NCI-H345 (cell line): ENCODE results near the gene DAND5.

ENCODE experiments used
- DNase-seq: peaks from one replicate; lab custom pipeline; 2025; lab: John Stamatoyannopoulos, UW

DAND5 gene

DNA sequence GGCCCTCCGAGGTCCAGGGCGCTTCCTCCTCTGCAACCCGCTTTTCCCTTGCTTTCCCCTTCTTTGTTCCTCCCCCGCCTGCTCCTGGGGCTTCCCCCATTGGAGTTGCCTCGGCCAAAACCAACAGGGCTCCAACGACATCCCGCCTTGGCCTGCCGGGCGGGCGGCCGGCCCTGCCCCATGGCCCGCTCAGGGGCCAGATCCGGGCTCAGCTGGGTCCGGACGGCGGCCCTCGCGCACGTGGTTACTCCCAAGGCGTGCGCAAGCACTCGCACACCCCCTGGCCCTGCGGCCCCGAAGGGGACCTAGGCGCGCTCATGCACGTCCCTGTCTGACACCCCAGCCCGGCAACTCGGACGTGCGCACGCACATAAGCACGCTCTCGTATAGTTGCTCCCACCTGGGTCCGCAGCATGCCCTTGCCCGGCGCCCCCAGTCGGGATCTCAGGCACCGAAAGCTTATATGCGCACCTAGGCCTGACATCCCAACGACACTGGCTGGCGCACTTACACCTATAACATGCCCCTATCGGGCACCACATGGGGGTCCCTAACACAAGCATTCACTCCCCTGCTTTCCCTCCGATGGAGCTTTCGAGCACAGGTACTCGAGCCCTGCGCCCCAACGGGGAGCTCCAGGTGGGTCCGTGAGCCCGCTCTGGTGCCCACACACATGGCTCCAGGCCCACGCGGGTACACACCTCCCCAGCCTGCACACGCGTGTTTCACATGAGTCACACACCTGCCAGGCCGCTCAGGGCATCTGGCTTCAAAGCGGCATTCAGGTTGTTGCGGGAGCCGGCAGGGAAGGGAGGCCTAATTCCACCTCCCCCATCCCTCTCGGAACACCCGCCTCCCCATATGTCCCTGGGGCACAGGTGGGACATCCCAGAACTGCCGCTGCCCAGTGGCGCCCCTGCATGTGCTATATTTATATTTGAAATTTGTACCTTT, 40.9 kb downstream of the DAND5 start:
- DNase-seq, result no peak

DNA sequence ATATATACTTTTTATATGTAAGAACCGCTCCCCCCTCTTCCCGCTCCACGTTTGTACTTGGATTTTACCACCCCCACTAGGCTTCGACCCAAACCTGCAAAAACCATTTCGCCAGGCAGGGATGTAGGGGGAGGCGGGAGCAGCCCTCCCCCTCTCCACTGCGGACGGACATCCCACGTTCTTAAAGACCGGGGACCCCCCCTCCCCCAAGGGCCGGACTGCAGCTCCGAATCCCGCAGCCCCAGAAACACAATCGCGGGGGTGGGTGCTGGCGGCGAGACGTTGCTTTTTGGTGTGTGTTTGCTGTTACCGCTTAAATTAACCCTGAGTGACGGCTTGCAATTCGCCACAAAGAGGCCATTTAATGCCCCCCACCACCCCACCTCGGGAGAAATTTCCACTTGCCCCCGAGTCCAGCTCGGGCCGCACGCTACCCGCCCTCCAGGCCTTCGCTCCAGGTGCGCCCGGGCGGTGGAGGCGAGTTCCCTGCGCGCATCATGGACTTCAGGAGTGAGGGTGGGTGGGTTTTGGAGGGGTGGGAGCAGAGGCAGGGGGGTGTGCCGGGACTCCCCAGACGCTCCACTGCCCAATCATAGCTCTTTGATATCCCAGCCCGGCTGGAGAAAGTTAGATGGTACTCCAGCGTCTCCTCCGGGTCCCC, 41.7 kb downstream of the DAND5 start:
- no peak for DNase-seq

DNA sequence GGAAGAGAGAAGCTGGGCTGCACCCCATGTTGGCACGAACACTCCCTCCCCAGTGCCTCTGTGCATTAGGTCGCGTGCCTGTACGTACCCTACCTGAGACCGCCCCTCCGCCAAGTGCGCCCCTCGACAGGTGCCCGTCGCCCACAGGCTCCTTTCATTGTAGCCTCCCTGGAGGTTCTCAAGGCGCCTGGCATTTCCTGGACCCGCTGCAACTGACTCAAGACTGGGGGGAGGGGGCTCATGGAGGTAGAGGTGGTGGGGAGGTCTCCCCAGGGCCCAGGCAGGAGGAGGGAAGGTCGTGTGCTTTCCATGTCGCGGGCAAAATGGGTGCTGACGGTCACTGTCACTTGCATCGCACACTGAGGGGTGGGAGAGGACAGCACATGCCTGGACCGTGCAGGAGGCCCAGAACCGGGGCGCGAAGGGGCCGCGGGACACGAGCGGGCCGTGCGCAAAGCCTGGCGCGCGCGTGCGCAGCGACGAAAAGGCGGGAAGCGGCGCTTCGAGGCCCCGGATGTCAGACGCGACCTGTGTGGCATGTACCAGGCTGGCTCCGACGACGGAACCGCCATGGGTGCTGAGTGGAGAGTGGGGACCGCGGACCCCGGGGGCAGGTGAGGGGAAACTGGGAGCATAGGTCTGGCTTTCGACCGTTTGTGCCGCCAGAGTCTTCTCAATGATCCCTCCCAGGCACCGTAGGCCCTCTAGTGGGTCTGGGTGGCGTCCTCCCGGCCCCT, 42.4 kb downstream of the DAND5 start:
- DNase-seq, result no peak

DNA sequence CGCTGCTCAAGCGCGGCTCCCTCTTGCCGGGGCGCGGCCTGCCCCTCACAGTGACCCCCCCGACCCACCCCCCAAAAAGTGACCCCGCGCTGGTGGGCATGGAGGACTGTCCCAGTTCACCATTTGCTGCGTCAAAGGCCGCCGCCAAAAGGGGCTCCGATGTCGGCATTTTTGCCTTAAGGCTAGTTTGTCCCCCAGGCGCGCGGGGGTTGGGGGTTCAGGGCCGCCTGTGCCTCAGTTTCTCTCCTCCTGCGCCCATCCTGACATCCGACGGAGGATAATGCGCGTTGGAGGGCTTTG, 43.0 kb downstream of the DAND5 start:
- no peak for DNase-seq

DNA sequence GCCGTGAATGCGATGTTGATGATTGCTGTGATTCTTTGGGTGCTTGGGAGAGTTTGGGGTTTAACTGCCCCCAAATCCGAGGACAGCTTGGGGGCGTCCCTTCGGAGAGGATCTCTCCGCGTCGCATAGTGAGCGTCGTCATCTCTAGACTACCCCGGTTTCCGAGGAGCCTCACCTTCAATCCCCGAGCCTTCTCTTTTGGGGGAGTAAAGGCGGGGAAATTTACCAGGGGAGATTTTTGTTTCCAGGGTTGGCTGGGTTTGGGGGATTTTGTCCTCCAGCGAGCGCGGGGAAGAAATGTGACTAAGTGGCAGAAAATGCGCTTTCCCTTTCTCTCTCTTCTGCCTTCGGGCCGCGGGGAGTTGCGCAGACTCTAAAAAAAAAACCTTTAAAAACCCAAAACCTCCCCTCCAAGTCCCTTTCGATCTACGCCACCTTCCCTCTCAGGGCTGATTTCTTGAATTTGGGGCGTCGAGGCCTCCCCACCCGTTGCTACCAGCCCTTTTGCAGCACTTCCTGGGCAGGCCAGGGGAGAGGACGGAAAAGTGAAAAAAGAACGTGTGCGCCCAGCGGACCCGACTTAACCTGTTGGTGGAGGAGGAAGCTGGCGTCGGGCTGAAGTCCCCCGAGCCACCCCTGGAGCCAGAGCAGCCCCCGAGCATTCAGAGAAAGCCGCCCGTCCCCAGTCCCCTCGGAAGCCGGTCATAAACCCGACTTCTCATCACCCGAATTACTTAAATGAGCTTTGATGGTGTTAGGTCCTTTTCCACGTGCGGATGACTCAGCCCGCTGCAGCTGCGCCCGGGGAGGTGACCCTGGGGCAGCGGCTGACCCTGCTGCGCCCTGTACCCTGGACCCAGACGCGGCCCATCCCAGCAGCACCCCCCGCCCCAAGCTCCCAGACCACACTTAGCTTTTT, 43.6 kb downstream of the DAND5 start:
- DNase-seq, result no peak

DNA sequence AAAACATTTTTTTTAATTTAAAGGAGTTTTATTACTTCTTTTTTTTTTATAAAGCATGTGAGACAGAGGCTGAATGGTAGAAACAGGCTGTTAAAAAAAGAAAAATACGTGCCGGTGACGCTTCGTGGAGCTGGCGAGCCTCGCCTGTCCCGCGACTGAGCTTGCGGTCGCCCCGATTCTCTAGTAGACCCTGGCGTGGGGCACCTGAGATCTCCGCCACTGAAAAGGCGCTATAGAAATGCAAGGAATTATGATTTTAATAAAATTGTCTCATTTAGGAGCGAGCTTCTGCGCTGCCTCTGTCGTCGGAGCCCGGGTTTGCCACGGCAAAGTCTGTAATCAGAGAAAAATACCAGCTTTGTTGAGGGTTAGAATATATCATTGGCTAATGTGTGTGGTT, 44.3 kb downstream of the DAND5 start:
- no peak for DNase-seq

DNA sequence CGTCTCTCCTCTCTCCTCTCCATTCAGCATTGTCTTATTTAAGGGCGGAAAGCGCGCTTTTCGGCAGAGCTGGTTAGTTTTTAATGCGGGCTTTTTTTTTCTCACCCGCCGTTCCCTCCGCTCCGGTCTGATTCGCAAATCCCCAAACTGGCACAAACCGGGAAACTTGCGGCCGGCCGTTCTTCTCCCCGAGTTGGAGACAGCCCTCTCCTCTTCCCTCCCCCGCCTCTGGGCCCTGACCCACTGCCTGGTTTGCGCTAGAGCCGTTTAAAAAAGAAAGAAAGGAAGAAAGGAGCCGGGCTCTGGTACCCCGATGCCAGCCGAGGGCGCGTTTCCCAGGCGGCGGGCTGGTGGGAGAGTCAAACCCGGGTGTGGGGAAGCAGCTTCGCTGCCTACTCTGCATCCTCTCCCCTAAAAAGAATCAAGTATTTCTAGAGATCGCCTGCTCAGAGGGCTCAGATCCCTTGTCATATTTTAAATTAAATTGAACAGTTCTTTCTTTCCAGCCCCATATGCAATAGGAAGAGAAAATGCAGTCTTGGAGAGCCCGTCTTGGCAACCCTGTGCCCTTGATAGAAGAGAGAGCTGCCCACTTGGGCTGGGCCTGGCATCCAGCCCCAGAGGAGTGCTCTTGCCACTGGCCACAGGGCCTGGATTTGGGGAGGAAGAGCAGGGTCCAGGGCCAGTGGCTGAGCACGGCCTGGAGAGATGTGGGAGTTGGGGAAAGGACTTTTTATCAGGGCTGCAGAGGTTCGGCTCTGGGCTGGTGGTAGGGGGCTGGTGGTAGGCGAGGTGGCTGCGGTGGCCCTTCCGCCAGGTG, 44.9 kb downstream of the DAND5 start:
- no peak for DNase-seq

DNA sequence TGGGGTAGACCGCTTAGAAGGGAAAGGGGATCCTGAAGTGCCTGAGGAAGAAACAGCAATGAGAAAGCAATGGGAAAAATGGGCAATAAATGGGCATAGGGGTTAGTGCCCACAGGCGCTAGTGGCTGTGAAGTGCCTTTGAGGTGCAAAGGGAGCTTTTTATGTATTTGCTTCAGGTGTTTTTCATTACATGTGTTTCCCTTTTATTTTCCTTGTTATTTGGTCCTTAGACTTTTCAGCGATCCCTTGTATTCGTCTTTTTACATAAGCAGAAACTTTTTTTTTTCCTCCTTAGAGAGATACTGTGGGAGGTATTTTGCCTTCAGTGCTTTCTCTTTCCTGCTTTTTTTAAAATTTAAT, 45.5 kb downstream of the DAND5 start:
- no peak for DNase-seq

DNA sequence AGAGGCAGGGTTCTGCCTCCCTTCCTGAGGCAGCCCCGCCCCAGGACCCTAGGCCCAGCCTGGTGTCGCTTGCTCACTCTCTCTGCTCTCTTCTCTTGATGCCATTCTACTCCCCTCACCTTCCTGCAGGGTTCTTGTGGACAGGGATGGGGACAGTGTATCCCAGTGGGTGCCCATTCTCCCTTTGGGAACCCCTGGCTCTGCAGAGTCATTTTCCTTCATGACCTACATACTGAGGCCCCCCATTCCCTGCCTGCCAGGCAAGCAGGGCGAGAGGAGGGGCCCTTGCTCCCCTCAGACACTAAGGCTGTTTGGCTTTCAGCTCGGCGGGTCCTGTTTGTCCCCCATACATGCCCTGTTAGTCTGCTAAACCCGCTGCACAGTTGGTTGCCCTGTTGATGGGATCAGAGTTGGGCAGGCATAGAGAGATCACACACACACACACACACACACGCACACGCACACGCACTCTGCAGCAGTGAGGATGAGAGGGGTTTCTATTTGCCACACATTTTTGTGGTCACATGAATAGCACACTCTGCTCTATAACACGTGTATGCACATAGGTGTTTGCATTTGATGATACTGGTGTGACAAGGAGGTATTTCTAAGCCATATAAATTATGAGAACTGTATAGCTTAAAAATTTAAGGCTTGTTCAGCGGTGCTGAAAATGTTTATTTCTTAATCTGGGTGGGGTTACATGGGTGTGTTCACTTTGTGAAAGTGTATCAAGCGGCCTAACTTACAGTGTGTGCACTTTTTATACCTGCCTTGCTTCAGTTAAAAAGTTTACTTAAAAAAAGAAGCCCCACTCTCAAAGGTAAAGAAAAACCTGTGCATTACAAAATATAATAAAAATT, 46.2 kb downstream of the DAND5 start:
- no peak for DNase-seq

DNA sequence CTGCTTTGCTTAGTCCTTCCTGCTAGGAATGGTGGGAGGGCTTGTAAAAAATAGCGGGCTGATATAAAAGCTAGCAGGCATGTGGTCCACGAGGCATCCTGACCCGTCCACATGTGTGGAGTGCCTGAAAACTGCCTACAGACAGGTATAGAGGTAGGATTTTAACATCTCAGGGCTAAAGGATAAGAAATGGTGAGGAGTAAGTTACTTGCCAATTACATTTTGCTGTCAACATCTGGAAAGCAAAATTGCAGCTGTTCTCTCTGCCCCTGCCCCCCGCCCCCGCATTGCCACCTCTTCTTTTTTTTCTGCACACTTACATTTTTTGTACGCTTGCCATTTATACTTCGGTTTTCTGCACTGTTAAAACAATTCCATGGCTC, 46.9 kb downstream of the DAND5 start:
- DNase-seq, result no peak

DNA sequence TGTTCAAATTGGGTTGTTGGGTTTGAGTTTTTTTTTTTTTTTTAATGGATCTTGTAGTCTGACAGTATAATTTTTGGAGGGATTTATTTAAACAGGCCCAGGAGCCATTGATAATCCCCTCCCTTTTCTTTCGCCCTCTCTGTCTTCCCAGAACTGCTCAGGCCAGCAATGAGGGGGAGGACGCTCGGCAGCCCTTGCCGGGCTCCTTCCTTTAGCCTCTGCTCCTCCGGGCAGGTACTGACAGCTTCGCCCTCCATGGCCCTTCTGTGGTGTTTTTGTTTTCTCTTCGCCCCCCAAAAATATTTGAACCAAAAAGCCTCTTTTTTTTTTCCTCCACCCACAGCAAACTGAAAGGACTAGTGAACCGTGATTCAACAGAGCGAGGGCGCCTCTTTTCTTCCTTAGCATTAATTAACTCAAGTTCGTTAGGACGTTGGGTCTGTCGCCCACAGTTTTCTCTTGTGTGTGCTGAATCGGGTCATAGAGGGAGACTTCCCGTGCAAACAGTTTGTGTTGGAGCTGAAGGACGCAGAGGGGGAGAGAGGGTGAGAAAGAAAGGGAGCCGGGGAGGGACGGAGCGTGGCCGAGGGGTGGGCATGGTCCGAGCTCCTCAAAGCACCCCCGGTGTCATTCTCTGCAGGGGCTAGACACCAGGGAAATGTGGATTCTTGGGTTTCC, 47.4 kb downstream of the DAND5 start:
- DNase-seq, result no peak

DNA sequence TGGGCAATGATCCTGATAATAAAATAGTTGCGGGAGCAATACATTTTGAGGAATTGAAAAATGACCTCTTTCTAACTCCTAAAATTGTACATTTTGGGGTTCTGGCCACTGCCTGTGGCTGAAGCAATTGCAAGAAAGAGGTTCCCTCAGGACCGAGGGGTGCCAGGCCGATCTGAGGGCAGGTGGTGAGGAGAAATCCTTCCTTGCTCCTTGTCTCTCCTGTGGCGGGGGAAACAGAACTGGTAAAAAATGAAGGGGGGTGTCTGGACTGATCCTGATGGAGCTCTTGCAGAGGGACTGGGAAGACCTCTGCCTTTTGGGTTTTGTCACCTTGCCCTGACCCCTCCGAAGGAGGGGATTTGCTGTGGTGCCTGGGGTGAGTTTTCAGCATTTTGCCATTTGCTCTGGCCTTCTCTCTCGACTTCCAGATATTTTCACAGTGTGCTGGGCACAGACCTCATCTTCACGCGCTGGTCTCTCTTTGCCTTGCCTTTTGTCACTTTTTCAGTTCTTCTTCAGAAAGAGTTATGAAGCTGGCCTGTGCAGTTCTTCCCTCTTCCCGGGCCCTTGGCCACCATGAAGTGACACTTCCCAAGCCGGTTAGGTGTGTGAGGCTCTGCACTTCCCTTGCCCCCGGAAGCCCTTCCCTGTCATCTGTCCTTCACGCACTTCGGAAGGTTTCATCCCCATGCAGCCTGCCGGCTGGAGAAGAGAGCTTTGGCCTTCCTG, 48.1 kb downstream of the DAND5 start:
- no peak for DNase-seq

DNA sequence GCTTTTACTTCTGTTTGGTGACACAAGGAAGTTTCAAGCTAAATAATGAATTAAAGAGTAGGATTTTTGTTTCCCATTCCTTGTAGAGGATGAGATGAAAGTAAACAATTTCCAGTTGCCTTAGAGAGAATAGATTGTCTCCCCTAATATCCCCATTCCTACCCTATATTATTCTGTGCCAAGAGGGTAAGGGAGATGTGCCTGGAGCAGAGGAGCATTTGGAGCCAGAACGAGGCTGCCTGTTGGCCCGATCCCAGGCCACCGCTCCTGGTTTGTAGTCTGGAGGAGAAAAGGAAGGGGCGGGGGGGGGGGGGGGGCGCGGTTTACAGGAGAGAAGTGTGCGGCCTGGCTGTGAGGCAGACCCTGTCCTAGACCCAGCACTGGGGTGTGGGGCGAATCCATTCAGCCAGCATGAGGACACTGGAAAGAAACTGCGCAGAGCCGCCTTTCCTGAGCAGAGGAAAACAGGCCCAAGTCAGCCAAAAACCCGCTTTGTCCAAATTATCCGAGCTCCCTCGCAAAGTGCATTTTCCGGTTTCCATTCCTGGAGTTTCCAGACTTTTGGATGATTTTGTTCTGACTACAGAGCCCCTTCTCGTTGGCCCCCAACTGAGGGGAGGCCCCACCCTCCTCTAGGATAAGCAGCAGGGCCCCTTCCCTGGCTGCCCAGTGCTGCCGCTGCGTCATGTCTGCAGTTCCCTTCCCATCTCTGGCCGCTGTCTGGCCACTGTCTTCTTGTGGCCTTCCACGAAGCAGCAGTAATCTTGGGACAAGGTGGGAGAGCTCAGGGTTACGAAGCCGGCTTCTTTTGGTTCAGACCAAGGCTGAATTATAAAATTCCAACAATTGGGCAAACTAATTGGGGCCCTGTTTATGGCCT, 48.9 kb downstream of the DAND5 start:
- no peak for DNase-seq

DNA sequence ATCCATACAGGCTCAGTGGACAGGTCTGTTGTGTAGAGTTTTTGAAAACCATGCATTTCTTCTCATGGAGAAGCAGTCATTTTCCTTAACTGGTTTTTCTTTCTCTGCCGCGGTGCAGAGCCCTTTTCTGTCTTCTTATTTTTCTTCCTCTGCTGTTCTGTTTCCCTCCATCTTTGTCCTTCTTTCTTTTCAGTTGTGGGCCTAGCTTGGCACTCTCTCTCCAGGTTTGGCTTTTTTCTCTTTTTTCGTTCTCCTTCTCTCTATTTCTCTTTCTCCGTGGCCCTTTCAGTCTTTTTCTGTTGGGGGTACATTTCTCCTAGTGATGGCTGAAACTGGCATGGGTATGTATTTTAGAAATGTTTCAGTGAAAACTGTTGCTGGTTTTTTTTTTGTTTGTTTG, 50.0 kb downstream of the DAND5 start:
- DNase-seq, result no peak

DNA sequence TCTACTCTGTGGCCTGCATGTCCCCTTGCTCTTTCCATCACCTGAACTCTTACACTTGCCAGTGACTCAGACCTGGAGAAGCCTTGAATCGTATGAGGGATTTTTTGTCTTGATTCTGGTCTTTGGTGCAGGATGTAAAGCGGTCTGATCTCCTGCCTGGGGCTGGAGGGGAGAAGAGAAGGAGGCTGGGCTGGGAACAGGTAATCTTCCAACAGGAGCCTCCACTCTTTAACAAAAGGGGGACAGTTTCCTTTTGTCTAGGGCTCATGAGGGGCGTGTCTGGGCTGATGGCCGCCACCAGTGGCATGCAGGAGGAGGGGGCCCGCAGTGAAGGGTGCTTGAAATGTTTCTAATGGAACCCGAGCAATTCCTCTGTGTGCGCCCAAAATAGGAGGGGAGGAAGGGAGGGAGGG, 50.6 kb downstream of the DAND5 start:
- DNase-seq, result no peak

DNA sequence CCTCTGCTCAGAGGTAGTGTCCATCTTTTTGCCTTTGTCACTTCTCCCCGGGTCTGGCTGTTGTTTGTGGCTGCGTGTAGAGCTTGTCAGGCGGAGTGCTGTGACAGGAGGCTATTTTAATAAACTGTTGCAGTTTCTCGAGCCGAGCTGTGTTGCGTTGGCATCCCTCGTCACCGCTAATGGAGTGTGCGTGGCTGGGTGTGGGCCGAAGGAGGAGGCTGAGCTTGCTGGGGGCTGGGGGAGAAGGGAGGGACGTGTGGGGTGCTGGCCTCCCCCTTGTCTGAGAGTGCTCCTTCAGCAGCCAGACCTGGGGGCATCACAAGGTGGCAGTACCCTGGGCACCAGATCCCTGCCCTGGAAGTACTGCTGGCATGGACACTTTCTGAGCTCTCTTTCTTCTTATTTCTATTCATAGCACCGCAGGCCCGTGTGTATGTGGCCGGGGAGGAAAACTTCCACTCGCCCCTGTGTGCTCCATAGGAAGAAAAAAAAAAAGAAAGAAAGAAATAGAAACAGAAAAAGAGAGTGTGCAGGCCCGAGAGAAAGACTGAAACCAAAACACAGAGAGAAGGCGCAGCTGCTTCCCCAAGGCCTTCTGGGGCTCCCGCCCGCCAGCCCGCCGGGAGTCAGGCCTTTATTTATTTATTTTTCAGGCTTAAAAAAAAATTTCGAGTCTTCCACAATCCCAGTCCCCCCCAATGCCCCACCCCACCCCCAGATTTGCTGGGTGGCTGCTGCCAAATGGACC, 52.9 kb downstream of the DAND5 start:
- DNase-seq, result no peak
